Lower leg skin (tissue), 3 donors: ENCODE data around the gene FGFBP3.
A peak's percentile ranks its signal among the peaks of the same experiment; 100 is the strongest.

Experiments
- POLR2A ChIP-seq, 2 donors: fragments of 450-650 bp; IDR thresholded peaks; one replicate each; pipeline ENCODE4 v1.6.1; 2016 to 2017; ENCODE audit warnings: antibody characterized with exemption in 2 of 2, mild to moderate bottlenecking in 1 of 2, moderate library complexity in 1 of 2
- TF ChIP-seq, protein P1 (sequence below), 3 donors: fragments of 450-650 bp; IDR thresholded peaks; one replicate each; pipeline ENCODE4 v1.5.1; 2016; ENCODE audit warnings: antibody characterized with exemption in 3 of 3, mild to moderate bottlenecking in 3 of 3, moderate library complexity in 2 of 3

DNA sequence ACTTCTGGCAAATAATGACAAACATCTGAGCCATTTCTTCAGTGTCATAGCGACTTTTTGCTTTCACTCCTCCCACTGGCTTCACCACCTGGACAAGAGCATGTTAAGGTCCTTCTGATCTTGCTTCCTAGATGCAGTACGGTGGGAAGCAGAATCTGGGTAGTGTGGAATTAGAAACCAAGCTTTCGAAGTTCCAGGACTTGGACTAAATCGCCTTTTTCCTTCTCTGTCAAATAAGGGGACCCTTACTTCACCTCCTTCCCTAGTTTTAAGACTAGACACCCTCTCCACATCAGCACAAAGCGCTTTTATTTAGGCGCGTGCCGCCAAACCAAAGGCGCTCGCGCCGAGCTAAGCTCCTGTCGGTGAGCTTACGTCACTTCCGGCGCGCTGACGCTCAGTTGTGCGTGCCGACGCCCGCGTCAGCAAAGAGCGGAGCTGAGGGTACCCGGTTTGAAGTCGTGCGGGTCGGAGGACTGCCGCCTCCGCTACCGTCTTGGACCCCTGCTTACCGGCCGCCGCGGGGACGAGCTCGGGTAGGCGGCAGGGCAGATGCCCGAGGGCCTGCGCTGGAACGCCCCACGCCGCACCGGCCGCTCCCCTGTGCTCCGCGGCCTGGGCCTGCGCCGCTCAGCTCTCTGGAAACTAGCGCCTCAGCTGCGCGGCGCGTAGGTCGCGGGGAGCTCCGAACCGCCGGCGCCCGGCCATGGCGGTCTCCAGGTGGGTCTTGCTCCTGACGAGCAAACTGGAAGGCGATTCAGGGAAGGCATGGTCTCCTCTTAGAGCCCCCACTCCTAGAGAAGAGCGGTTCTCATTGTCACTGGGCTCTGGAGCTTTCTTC, 14.3 kb upstream of the FGFBP3 start, which contains the start of gene BTAF1:
- TF ChIP-seq, protein P1, sequence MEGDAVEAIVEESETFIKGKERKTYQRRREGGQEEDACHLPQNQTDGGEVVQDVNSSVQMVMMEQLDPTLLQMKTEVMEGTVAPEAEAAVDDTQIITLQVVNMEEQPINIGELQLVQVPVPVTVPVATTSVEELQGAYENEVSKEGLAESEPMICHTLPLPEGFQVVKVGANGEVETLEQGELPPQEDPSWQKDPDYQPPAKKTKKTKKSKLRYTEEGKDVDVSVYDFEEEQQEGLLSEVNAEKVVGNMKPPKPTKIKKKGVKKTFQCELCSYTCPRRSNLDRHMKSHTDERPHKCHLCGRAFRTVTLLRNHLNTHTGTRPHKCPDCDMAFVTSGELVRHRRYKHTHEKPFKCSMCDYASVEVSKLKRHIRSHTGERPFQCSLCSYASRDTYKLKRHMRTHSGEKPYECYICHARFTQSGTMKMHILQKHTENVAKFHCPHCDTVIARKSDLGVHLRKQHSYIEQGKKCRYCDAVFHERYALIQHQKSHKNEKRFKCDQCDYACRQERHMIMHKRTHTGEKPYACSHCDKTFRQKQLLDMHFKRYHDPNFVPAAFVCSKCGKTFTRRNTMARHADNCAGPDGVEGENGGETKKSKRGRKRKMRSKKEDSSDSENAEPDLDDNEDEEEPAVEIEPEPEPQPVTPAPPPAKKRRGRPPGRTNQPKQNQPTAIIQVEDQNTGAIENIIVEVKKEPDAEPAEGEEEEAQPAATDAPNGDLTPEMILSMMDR (IDR thresholded peaks at IDR 0.05): no peak
- peak in 1 of 2 donors; percentile 87 for TF ChIP-seq POLR2A (IDR thresholded peaks at IDR 0.05)
